ENCODE data around the gene ADGRA3. TPM values are rescaled to one million over a fixed set of nuclear protein-coding genes. Genes with fewer than 3 reads are reported as not detected.

ADGRA3 gene
- total RNA-seq, 1 experiment from 2014 or later: 40.5 TPM

DNA sequence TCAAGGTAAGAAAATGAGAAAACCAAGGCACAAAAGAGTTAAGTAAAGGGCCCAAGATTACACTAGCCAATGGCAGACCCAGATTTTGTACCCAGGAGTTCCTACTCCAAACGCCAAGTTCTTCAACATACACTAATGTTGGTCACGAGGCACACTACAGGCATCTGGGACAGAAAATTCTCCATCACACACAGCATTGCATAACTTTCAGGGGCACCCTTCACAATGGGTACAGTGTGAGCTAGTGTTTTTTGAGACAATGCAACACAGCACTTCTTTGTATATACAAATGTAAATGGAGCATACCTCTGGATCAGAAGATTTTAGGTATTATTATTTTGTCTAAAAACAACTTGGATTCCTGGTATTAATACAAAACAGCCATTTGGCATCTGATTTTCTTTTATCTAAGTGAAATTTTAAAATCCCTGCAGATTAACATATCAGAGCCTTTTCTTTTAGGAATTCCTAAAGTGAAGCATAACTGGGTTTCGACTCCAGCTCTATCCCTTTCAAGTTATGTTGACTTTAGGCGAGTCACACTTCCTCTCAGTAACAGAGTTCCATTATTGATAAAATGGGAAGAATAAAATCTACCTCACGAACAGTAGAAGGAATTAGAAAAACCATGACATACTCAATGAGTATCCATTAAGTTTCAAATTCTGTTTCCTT, 41.1 kb downstream of the ADGRA3 start:
- no peaks in the 10 kb centered on the region for H3K27me3 Mint-ChIP-seq (ENCODE audit: low read depth)
- ATAC-seq (peak; percentile 64), DNase-seq (ENCODE audit: low spot score) (no peak)
- ChIA-PET CTCF (interaction anchor here (1.0 to 2.0 kb wide), 2 partner anchors 11 to 133 kb away, joined by 4 to 5 read pairs; no protein-coding TSS in a partner anchor), POLR2A (no interaction called here)
- peaks cover 5% of the 10 kb centered on the region for H3K9me3 Mint-ChIP-seq
- TF ChIP-seq FOXJ3 (CRISPR knock-in tag; IDR thresholded peaks at IDR 0.05; ENCODE audit: borderline replicate concordance) (no peak), ZNF138 (CRISPR knock-in tag; conservative IDR thresholded peaks at IDR 0.05) (no peak), JUN (CRISPR knock-in tag; IDR thresholded peaks at IDR 0.05) (no peak), OVOL2 (CRISPR knock-in tag; IDR thresholded peaks at IDR 0.05; ENCODE audit: borderline replicate concordance) (no peak), SMAD3 (CRISPR knock-in tag; IDR thresholded peaks at IDR 0.05; ENCODE audit: borderline replicate concordance) (no peak), SMAD4 (CRISPR knock-in tag; IDR thresholded peaks at IDR 0.05) (no peak), ZBTB21 (CRISPR knock-in tag; IDR thresholded peaks at IDR 0.05; ENCODE audit: borderline replicate concordance) (no peak), TCF7 (CRISPR knock-in tag; IDR thresholded peaks at IDR 0.05; ENCODE audit: low read depth) (no peak), NFATC4 (CRISPR knock-in tag; IDR thresholded peaks at IDR 0.05) (no peak), TEAD4 (CRISPR knock-in tag; IDR thresholded peaks at IDR 0.05) (no peak), EMX1 (CRISPR knock-in tag; IDR thresholded peaks at IDR 0.05) (no peak)
- TF ChIP-seq, protein P1, sequence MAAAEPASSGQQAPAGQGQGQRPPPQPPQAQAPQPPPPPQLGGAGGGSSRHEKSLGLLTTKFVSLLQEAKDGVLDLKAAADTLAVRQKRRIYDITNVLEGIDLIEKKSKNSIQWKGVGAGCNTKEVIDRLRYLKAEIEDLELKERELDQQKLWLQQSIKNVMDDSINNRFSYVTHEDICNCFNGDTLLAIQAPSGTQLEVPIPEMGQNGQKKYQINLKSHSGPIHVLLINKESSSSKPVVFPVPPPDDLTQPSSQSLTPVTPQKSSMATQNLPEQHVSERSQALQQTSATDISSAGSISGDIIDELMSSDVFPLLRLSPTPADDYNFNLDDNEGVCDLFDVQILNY (CRISPR knock-in tag; IDR thresholded peaks at IDR 0.05): no peak
- TF ChIP-seq, protein P2, sequence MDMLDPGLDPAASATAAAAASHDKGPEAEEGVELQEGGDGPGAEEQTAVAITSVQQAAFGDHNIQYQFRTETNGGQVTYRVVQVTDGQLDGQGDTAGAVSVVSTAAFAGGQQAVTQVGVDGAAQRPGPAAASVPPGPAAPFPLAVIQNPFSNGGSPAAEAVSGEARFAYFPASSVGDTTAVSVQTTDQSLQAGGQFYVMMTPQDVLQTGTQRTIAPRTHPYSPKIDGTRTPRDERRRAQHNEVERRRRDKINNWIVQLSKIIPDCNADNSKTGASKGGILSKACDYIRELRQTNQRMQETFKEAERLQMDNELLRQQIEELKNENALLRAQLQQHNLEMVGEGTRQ (CRISPR knock-in tag; IDR thresholded peaks at IDR 0.05): no peak
- TF ChIP-seq, protein P3, sequence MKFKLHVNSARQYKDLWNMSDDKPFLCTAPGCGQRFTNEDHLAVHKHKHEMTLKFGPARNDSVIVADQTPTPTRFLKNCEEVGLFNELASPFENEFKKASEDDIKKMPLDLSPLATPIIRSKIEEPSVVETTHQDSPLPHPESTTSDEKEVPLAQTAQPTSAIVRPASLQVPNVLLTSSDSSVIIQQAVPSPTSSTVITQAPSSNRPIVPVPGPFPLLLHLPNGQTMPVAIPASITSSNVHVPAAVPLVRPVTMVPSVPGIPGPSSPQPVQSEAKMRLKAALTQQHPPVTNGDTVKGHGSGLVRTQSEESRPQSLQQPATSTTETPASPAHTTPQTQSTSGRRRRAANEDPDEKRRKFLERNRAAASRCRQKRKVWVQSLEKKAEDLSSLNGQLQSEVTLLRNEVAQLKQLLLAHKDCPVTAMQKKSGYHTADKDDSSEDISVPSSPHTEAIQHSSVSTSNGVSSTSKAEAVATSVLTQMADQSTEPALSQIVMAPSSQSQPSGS (CRISPR knock-in tag; IDR thresholded peaks at IDR 0.05; ENCODE audit: borderline replicate concordance, low read depth): no peak
- TF ChIP-seq, protein P4, sequence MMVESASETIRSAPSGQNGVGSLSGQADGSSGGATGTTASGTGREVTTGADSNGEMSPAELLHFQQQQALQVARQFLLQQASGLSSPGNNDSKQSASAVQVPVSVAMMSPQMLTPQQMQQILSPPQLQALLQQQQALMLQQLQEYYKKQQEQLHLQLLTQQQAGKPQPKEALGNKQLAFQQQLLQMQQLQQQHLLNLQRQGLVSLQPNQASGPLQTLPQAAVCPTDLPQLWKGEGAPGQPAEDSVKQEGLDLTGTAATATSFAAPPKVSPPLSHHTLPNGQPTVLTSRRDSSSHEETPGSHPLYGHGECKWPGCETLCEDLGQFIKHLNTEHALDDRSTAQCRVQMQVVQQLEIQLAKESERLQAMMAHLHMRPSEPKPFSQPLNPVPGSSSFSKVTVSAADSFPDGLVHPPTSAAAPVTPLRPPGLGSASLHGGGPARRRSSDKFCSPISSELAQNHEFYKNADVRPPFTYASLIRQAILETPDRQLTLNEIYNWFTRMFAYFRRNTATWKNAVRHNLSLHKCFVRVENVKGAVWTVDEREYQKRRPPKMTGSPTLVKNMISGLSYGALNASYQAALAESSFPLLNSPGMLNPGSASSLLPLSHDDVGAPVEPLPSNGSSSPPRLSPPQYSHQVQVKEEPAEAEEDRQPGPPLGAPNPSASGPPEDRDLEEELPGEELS (CRISPR knock-in tag; IDR thresholded peaks at IDR 0.05): no peak
- TF ChIP-seq, protein P5, sequence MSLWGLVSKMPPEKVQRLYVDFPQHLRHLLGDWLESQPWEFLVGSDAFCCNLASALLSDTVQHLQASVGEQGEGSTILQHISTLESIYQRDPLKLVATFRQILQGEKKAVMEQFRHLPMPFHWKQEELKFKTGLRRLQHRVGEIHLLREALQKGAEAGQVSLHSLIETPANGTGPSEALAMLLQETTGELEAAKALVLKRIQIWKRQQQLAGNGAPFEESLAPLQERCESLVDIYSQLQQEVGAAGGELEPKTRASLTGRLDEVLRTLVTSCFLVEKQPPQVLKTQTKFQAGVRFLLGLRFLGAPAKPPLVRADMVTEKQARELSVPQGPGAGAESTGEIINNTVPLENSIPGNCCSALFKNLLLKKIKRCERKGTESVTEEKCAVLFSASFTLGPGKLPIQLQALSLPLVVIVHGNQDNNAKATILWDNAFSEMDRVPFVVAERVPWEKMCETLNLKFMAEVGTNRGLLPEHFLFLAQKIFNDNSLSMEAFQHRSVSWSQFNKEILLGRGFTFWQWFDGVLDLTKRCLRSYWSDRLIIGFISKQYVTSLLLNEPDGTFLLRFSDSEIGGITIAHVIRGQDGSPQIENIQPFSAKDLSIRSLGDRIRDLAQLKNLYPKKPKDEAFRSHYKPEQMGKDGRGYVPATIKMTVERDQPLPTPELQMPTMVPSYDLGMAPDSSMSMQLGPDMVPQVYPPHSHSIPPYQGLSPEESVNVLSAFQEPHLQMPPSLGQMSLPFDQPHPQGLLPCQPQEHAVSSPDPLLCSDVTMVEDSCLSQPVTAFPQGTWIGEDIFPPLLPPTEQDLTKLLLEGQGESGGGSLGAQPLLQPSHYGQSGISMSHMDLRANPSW (CRISPR knock-in tag; conservative IDR thresholded peaks at IDR 0.05; ENCODE audit: low read depth): no peak
- H3K4me3 Mint-ChIP-seq: no peak overlapping the region
- peaks cover 22% of the 10 kb centered on the region for H3K36me3 Mint-ChIP-seq
- H3K27ac Mint-ChIP-seq: peak overlapping the region; percentile 39
- H3K4me1 Mint-ChIP-seq: peaks cover 29% of the 10 kb centered on the region

DNA sequence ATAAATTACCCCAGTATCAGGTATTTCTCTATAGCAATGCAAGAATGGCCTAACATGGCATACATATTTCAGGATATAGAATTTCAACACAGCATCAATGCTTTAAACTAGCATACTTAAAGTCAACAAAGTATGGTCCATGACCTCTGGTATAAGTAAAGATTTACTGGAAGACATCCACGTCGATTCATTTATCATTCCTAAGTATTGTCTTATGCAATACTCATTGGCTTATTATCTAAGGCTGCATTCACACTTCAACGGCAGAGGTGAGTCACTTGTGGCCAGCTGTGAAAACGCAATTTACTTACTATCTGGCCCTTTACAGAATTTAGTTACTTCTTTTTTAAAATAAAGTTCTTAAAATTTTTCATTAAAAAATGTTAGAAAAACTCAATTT, 42.6 kb downstream of the ADGRA3 start:
- ChIA-PET CTCF (no interaction called here), POLR2A (no interaction called here)
- ATAC-seq (no peak), DNase-seq (ENCODE audit: low spot score) (no peak)
- Mint-ChIP-seq H3K36me3 (peaks cover 22% of the 10 kb centered on the region), H3K4me3 (no peak overlapping the region), H3K27ac (no peak overlapping the region), H3K9me3 (no peaks in the 10 kb centered on the region), H3K27me3 (ENCODE audit: low read depth) (no peaks in the 10 kb centered on the region), H3K4me1 (peaks cover 22% of the 10 kb centered on the region)
- TF ChIP-seq CREM (CRISPR knock-in tag; IDR thresholded peaks at IDR 0.05) (no peak), ZNF219 (CRISPR knock-in tag; IDR thresholded peaks at IDR 0.05; ENCODE audit: borderline replicate concordance) (no peak)
